ENCODE data around the gene HCN3.

DNA sequence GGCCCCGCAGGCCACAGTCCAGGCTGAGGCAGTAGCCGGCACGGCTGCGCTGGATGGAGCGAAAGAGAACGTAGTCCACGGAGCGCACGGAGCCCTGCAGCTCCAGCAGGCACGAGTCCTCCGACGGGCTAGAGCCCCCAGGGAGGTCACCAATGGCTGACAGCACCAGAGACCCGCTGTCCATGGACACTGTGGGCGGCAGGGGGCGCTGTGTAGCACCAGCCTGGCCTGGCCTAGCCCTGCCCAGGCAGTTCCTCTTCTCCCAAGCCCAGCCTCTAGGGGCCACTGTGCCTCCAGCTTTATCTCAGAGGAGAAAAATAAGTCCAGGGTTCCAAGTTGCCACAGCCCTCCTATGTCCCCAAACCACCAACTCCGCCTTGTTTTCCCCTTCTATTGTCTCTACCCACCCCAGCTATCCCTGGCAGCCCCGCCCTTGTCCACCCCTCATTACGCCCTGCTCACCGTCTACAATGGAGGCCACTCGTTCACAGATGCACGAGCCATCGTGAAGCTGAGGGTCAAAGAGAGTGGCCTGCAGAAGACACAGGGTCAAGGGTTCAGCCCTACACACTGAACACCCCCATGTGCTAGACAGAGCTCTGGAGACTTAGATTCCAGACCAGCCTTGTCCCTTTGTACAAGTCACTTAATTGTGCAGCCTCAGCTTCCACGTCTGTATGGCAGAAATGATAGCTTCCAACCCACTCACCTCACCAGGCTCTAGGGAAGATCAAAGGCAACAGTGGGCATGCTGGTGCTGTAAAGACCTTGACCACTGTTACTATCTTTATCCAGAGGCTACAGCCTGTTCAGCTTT, 26.4 kb upstream of the HCN3 start:
- TF ChIP-seq, protein P1, sequence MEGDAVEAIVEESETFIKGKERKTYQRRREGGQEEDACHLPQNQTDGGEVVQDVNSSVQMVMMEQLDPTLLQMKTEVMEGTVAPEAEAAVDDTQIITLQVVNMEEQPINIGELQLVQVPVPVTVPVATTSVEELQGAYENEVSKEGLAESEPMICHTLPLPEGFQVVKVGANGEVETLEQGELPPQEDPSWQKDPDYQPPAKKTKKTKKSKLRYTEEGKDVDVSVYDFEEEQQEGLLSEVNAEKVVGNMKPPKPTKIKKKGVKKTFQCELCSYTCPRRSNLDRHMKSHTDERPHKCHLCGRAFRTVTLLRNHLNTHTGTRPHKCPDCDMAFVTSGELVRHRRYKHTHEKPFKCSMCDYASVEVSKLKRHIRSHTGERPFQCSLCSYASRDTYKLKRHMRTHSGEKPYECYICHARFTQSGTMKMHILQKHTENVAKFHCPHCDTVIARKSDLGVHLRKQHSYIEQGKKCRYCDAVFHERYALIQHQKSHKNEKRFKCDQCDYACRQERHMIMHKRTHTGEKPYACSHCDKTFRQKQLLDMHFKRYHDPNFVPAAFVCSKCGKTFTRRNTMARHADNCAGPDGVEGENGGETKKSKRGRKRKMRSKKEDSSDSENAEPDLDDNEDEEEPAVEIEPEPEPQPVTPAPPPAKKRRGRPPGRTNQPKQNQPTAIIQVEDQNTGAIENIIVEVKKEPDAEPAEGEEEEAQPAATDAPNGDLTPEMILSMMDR (IDR thresholded peaks at IDR 0.05): peak; percentile 98 to 99 (median 98)
- no peak for TF ChIP-seq POLR2A (IDR thresholded peaks at IDR 0.05)
